Fibroblast of skin of scalp (primary cell): ENCODE data around the gene TREX2.

Experiments
- DNase-seq: peaks from one replicate; pipeline ENCODE4 v3.0.0-alpha.2; 2013

TREX2 gene

GRCh38 chrX:153433781-153434285 lies 12.0 kb downstream of the TREX2 start:
- DNase-seq: no peak

- no peak for DNase-seq
These were observed 12.6 kb downstream of the TREX2 start for GRCh38 chrX:153433161-153433680.

GRCh38 chrX:153430796-153431195 lies 15.1 kb downstream of the TREX2 start:
- DNase-seq: no peak

GRCh38 chrX:153426204-153426603 lies 19.7 kb downstream of the TREX2 start:
- no peak for DNase-seq

- no peak for DNase-seq
These were observed 22.2 kb downstream of the TREX2 start for GRCh38 chrX:153423652-153424051.

GRCh38 chrX:153421856-153422255 lies 24.0 kb downstream of the TREX2 start:
- no peak for DNase-seq

- no peak for DNase-seq
These were observed 24.8 kb downstream of the TREX2 start for GRCh38 chrX:153420851-153421599.

GRCh38 chrX:153417637-153418036 lies 28.2 kb downstream of the TREX2 start:
- DNase-seq: no peak

GRCh38 chrX:153416781-153417450 lies 28.9 kb downstream of the TREX2 start:
- peak; percentile 8 for DNase-seq

GRCh38 chrX:153414856-153415510 lies 30.9 kb downstream of the TREX2 start:
- DNase-seq: no peak

- DNase-seq: no peak
These were observed 32.1 kb downstream of the TREX2 start for GRCh38 chrX:153413731-153414130.

GRCh38 chrX:153412746-153413720 lies 32.8 kb downstream of the TREX2 start:
- no peak for DNase-seq

- DNase-seq: no peak
These were observed 33.8 kb downstream of the TREX2 start for GRCh38 chrX:153411988-153412574.

- DNase-seq: peak; percentile 2
These were observed 34.4 kb downstream of the TREX2 start, which contains the start of gene ZFP92 for GRCh38 chrX:153411255-153411987. TSS of gene ZFP92 (plus strand) at chrX:153411472. CDS start at chrX:153418323, 6,851 bp downstream.

GRCh38 chrX:153410888-153411254 lies 35.0 kb downstream of the TREX2 start:
- DNase-seq: no peak

GRCh38 chrX:153410373-153410772 lies 35.5 kb downstream of the TREX2 start:
- DNase-seq: no peak

- DNase-seq: no peak
These were observed 36.3 kb downstream of the TREX2 start for GRCh38 chrX:153409414-153410101.

- DNase-seq: no peak
These were observed 36.9 kb downstream of the TREX2 start for GRCh38 chrX:153408871-153409351.

GRCh38 chrX:153408221-153408721 lies 37.6 kb downstream of the TREX2 start:
- DNase-seq: no peak

- DNase-seq: no peak
These were observed 38.1 kb downstream of the TREX2 start for GRCh38 chrX:153407736-153408135.
